ENCODE measurements around the gene ESCO1. TPM values are rescaled to one million over a fixed set of nuclear protein-coding genes. Genes with fewer than 3 reads are reported as not detected.
"Not testable (repeated sequence)": the region's sequence is repeated elsewhere in the genome, so short reads cannot be mapped to it uniquely, and the experiment has no call there.

Gene ESCO1
- polyA plus RNA-seq, 2 of the 4 experiments (the other 2 are of a cell fraction) = 7.7 to 13.2 TPM

GRCh38 chr18:21632393-21632792 is 31.9 kb upstream of the ESCO1 start:
- ChIA-PET CTCF (interaction anchor here (0.6 to 0.9 kb wide), 5 partner anchors 17 to 323 kb away, joined by 3 to 4 read pairs (median 3); partner anchors contain the start of genes ABHD3 and SNRPD1), POLR2A (no interaction called here)
- TF ChIP-seq JUN (IDR thresholded peaks at IDR 0.05) (no peak), KDM5A (IDR thresholded peaks at IDR 0.05) (no peak), RAD21 (conservative IDR thresholded peaks at IDR 0.05 in 1 of 2, IDR thresholded peaks at IDR 0.05 in 1 of 2) (peak; percentile 19 to 34; a peak in 2 of 5 replicates), NPAS2 (CRISPR knock-in tag; IDR thresholded peaks at IDR 0.05; ENCODE audit: borderline replicate concordance) (no peak), ZNF302 (CRISPR knock-in tag; IDR thresholded peaks at IDR 0.05) (no peak), SMC3 (IDR thresholded peaks at IDR 0.05) (0 out of 3 replicates have a peak, but pooled peaks have one; percentile 13), PBX3 (IDR thresholded peaks at IDR 0.05) (no peak), POLR2AphosphoS2 (conservative IDR thresholded peaks at IDR 0.05; ENCODE audit: low read length) (no peak), KDM1A (IDR thresholded peaks at IDR 0.05; ENCODE audit: low read depth) (no peak), EP300 (IDR thresholded peaks at IDR 0.05) (no peak), TP53 (CRISPR knock-in tag; IDR thresholded peaks at IDR 0.05) (no peak), HEYL (CRISPR knock-in tag; IDR thresholded peaks at IDR 0.05) (no peak)
- WGBS (ENCODE audit: missing lambda C conversion rate) = 91% methylated on average over 1 of the region's 1 CpG
- ATAC-seq (no peak), DNase-seq (ENCODE audit: low read depth in 1 of 2, low spot score in 1 of 2) (no peak), FAIRE-seq (no peak)
- Histone ChIP-seq H3K27ac (no peak overlapping the region), H3K9me3 (no peaks in the 10 kb centered on the region), H3K4me2 (no peak overlapping the region), H3K4me3 (no peak overlapping the region), H3K4me1 (no peaks in the 10 kb centered on the region; the same call in 2 of the 3 replicates)

DNA sequence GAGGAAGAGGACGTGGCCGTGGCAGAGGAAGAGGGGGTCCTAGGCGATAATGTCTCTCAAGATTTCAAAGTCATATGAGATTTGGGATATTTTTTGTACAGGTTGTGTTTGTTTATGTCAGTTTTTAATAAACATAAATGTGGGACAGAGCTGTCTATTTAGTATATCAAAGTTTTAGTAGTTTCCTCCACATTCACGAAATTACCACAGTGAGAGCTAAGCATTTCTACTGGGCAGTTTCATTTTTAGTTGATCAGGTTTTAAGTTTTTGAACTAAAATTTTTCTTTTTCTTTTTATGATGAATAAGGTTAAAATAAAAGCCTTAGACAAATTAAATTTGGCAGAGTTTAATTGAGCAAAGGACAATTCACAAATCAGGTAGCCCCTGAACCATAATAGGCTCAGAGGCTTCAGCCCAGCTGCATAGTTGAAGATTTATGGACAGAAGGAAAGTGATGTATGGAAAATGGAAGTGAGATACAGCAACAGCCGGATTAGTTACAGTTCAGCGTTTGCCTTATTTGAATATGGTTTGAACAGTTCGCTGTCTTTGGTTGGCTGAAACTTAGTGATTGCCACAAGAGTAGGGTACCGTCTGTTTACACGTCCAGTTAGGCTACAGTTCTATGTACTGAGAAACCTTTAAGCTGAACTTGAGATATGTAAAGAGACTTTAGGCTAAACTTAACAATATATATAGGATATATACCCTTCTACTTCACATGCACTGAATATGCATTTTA is 28.8 kb upstream of the ESCO1 start:
- no peak overlapping the region for H3K4me2 ChIP-seq
- POLR2A ChIA-PET = interaction anchor here (0.9 kb wide), 1 partner anchor 9 kb away, joined by 3 read pairs; no protein-coding TSS in a partner anchor
- no peaks in the 10 kb centered on the region for H3K9me3 ChIP-seq
- TF ChIP-seq, protein P1, sequence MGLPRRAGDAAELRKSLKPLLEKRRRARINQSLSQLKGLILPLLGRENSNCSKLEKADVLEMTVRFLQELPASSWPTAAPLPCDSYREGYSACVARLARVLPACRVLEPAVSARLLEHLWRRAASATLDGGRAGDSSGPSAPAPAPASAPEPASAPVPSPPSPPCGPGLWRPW (IDR thresholded peaks at IDR 0.05) = no peak
- no peak for TF ChIP-seq NPAS2 (CRISPR knock-in tag; IDR thresholded peaks at IDR 0.05; ENCODE audit: borderline replicate concordance)
- H3K4me1 ChIP-seq = no peaks in the 10 kb centered on the region
- no peak for DNase-seq (ENCODE audit: low read depth in 1 of 2, low spot score in 1 of 2)
- ATAC-seq = no peak
- no peak overlapping the region for H3K4me3 ChIP-seq
- FAIRE-seq = no peak
- 83% methylated on average over 9 of the region's 9 CpGs for WGBS (ENCODE audit: missing lambda C conversion rate)
- CTCF ChIA-PET = interaction anchor here (1.1 to 2.4 kb wide), 3 partner anchors 11 to 17 kb away, joined by 3 to 7 read pairs (median 3); partner anchors contain the start of gene SNRPD1
- H3K27ac ChIP-seq = no peak overlapping the region

- H3K27ac ChIP-seq; FAIRE-seq; POLR2A ChIA-PET; H3K4me2 ChIP-seq; DNase-seq (ENCODE audit: low read depth in 1 of 2, low spot score in 1 of 2); H3K4me1 ChIP-seq; ATAC-seq; H3K4me3 ChIP-seq; H3K9me3 ChIP-seq: not testable (repeated sequence)
- WGBS (ENCODE audit: missing lambda C conversion rate) = 98% methylated on average over 9 of the region's 9 CpGs
- CTCF ChIA-PET = interaction anchor here (1.0 to 1.2 kb wide), 2 partner anchors 9 to 20 kb away, joined by 3 to 5 read pairs; partner anchors contain the start of gene SNRPD1
Observed at GRCh38 chr18:21621640-21622039, 21.1 kb upstream of the ESCO1 start.

DNA sequence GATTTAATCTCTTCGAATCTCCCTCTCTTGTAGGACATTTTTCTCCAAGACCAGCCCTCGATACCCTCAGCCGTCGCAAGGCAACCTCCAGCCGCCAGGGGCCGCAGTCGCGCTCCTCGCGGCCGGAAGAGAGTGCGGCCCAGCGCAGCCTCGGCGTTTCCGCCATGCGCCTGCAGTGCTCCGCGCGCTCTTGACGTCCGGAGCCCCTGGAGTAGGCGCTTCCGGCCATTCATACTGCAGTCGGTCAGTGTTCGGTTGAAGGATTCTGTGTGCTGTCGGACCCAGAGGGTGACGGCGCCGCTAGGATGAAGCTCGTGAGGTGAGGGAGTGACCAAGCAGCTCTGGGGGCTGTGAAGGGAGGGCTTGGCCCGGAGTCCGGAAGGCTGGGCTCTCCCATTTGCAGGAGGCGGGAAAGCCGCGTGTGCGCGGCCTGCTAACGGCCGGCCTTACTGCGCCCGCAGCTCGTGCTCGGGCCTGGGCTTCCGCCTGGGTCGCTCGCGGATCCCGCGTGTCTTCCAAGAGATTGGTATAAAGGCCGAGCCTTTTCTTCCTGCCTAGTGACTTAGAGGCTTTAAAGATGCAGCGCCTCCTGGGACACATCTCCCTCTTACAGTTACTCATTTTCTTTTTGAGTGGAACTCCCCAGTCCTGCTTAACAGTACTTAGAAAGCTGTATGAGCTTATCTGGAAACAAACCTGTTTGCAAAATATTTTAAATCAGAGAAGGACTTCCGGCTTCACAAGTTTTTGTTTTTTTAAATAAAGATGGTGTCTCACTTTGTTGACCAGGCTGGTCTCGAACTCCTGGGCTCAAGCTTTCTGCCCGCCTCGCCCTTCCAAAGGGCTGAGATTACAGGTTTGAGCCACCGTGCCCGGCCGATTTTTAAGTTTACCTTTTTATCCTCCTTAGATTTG is 11.9 kb upstream of the ESCO1 start, which contains the start of gene SNRPD1:
Gene SNRPD1 (plus strand): TSS at position 190 of the 915 bp plus-strand sequence. CDS start 116 bp downstream, at position 306.
- Histone ChIP-seq H3K9me3 (no peaks in the 10 kb centered on the region), H3K27ac (peak within 1 kb of the TSS; percentile 93 to 94), H3K4me1 (peaks cover 18% of the 10 kb centered on the region; the same call in 2 of the 3 replicates), H3K4me2 (peak within 1 kb of the TSS; percentile 98), H3K4me3 (peak within 1 kb of the TSS; percentile 95)
- no peak for FAIRE-seq
- CTCF ChIA-PET = interaction anchor here (0.6 to 6.6 kb wide), 12 partner anchors 10 to 1097 kb away, joined by 3 to 87 read pairs (median 4); partner anchors contain the start of gene ESCO1
- peak; percentile 99 to 100 for ATAC-seq
- 2% methylated on average over 53 of the region's 59 CpGs for WGBS (ENCODE audit: missing lambda C conversion rate)
- POLR2A ChIA-PET = interaction anchor here (1.6 kb wide), 1 partner anchor 12 kb away, joined by 16 read pairs; the partner anchor contains the start of gene ESCO1
- peak; percentile 78 to 92 for DNase-seq (ENCODE audit: low read depth in 1 of 2, low spot score in 1 of 2)
- peak; percentile 65 for TF ChIP-seq CTCF (IDR thresholded peaks at IDR 0.05)
- TF ChIP-seq MYC (IDR thresholded peaks at IDR 0.05; ENCODE audit: borderline replicate concordance, low read length) = peak; percentile 89; the same call in 1 of the 2 replicates
- TF ChIP-seq, protein P2, sequence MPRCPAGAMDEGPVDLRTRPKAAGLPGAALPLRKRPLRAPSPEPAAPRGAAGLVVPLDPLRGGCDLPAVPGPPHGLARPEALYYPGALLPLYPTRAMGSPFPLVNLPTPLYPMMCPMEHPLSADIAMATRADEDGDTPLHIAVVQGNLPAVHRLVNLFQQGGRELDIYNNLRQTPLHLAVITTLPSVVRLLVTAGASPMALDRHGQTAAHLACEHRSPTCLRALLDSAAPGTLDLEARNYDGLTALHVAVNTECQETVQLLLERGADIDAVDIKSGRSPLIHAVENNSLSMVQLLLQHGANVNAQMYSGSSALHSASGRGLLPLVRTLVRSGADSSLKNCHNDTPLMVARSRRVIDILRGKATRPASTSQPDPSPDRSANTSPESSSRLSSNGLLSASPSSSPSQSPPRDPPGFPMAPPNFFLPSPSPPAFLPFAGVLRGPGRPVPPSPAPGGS (IDR thresholded peaks at IDR 0.05) = peak; percentile 46; the same call in 1 of the 3 replicates
- TF ChIP-seq, protein P3, sequence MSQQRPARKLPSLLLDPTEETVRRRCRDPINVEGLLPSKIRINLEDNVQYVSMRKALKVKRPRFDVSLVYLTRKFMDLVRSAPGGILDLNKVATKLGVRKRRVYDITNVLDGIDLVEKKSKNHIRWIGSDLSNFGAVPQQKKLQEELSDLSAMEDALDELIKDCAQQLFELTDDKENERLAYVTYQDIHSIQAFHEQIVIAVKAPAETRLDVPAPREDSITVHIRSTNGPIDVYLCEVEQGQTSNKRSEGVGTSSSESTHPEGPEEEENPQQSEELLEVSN (IDR thresholded peaks at IDR 0.05; ENCODE audit: borderline replicate concordance, low read depth) = peak; percentile 90
- TF ChIP-seq TP53 (CRISPR knock-in tag; IDR thresholded peaks at IDR 0.05) = 0 out of 2 replicates have a peak, but pooled peaks have one; percentile 47
- TF ChIP-seq POLR2A (IDR thresholded peaks at IDR 0.05; ENCODE audit: low read length) = peak; percentile 68
- TF ChIP-seq PHF8 (IDR thresholded peaks at IDR 0.05; ENCODE audit: borderline replicate concordance, low read depth) = peak; percentile 84
- TF ChIP-seq RFX5 (IDR thresholded peaks at IDR 0.05) = peak; percentile 49; the same call in 1 of the 2 replicates
- no peak for TF ChIP-seq CBX2 (IDR thresholded peaks at IDR 0.05; ENCODE audit: borderline replicate concordance, low read depth)

Measured in A549 (cell line).